Upper lobe of left lung (tissue), 4 donors: Measurements from ENCODE around the gene SOWAHC.

Source experiments
- EP300 ChIP-seq, 4 donors: sonication (generic); formaldehyde crosslinking; IDR thresholded peaks; one replicate each; pipeline ENCODE4 v1.5.1; 2017; ENCODE audit warnings: antibody characterized with exemption in 4 of 4, control low read depth in 2 of 4
- POLR2AphosphoS5 ChIP-seq, 2 donors: sonication (generic); formaldehyde crosslinking; IDR thresholded peaks; one replicate each; pipeline ENCODE4 v1.5.1; 2017; ENCODE audit warnings: antibody characterized with exemption in 2 of 2
- TF ChIP-seq, protein P1 (sequence below), 6 experiments: fragments of 450-650 bp in 4 of 6; fragments of 200-600 bp in 2 of 6; sonication (generic) in 2 of 6; IDR thresholded peaks; one replicate each; pipeline ENCODE4 v1.5.1; 2016 to 2019; ENCODE audit warnings: antibody characterized with exemption in 6 of 6

DNA sequence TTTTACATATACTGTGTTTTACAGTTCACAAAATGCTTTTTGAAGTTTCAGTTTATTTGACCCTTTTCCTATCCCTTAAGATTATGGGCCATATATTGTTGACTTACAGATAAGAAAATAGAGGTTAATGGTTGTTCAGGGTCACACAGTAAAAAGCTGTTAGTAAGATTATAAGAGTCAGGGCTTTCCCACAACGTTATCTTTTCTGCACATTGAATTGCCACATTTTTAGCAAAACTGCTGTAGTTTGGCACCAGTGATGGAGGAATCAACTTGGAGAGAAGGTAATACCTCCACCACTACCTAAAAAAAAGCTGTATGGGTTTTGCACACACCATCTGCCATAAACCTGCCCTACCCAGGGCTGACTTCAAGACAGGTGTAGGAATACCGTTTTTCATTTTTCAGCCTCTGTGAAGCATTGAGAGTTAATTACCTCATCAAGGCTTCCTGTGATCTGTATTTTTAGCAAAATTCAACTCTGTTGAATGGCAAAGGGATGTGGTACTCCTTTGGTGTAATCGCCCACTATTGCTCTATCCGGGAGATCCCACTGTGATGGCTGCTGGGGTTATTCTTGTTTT, 5.0 kb downstream of the SOWAHC start:
- TF ChIP-seq EP300 (IDR thresholded peaks at IDR 0.05) = no peak
- TF ChIP-seq, protein P1, sequence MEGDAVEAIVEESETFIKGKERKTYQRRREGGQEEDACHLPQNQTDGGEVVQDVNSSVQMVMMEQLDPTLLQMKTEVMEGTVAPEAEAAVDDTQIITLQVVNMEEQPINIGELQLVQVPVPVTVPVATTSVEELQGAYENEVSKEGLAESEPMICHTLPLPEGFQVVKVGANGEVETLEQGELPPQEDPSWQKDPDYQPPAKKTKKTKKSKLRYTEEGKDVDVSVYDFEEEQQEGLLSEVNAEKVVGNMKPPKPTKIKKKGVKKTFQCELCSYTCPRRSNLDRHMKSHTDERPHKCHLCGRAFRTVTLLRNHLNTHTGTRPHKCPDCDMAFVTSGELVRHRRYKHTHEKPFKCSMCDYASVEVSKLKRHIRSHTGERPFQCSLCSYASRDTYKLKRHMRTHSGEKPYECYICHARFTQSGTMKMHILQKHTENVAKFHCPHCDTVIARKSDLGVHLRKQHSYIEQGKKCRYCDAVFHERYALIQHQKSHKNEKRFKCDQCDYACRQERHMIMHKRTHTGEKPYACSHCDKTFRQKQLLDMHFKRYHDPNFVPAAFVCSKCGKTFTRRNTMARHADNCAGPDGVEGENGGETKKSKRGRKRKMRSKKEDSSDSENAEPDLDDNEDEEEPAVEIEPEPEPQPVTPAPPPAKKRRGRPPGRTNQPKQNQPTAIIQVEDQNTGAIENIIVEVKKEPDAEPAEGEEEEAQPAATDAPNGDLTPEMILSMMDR (IDR thresholded peaks at IDR 0.05) = no peak
- no peak for TF ChIP-seq POLR2AphosphoS5 (IDR thresholded peaks at IDR 0.05)
